ENCODE data around the gene MAP2K1.

GRCh38 chr15:66388043-66388363 is 1.3 kb downstream of the MAP2K1 start:
- TF ChIP-seq POLR2A (IDR thresholded peaks at IDR 0.05) = no peak
- TF ChIP-seq, protein P1, sequence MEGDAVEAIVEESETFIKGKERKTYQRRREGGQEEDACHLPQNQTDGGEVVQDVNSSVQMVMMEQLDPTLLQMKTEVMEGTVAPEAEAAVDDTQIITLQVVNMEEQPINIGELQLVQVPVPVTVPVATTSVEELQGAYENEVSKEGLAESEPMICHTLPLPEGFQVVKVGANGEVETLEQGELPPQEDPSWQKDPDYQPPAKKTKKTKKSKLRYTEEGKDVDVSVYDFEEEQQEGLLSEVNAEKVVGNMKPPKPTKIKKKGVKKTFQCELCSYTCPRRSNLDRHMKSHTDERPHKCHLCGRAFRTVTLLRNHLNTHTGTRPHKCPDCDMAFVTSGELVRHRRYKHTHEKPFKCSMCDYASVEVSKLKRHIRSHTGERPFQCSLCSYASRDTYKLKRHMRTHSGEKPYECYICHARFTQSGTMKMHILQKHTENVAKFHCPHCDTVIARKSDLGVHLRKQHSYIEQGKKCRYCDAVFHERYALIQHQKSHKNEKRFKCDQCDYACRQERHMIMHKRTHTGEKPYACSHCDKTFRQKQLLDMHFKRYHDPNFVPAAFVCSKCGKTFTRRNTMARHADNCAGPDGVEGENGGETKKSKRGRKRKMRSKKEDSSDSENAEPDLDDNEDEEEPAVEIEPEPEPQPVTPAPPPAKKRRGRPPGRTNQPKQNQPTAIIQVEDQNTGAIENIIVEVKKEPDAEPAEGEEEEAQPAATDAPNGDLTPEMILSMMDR (IDR thresholded peaks at IDR 0.05 in 4 of 5, conservative IDR thresholded peaks at IDR 0.05 in 1 of 5) = peak in 1 of 5 experiments; percentile 10

All from gastrocnemius medialis (tissue), 4 donors.